Smooth muscle cell (in vitro differentiated cells): Measurements from ENCODE around the gene METTL25. TPM values are rescaled to one million over a fixed set of nuclear protein-coding genes. Genes with fewer than 3 reads are reported as not detected.

ENCODE experiments used
- DNase-seq: peaks from one replicate; lab custom pipeline; 2025; ENCODE audit not compliant: unreplicated experiment; lab: John Stamatoyannopoulos, UW
- H2AFZ ChIP-seq: fragments of 200-600 bp; sonication (generic); 2 replicates; pipeline ENCODE4 v1.6.0; 2016; ENCODE audit warnings: antibody characterized with exemption, low read depth, mild to moderate bottlenecking
- H3F3A ChIP-seq: fragments of 200-600 bp; sonication (generic); 2 replicates; pipeline ENCODE4 v1.6.0; 2017; ENCODE audit warnings: antibody characterized with exemption, low read depth
- H3K27ac ChIP-seq: fragments of 200-600 bp; sonication (generic); 2 replicates; pipeline ENCODE4 v1.5.1; 2016; ENCODE audit warnings: low read depth, mild to moderate bottlenecking
- H3K27me3 ChIP-seq: fragments of 200-600 bp; sonication (generic); 2 replicates; pipeline ENCODE4 v1.6.1; 2016; ENCODE audit warnings: low read depth, mild to moderate bottlenecking
- H3K36me3 ChIP-seq: fragments of 200-600 bp; sonication (generic); 2 replicates; pipeline ENCODE4 v1.5.1; 2016; ENCODE audit warnings: low read depth
- H3K4me1 ChIP-seq: fragments of 200-600 bp; sonication (generic); 2 replicates; pipeline ENCODE4 v1.5.1; 2016; ENCODE audit warnings: low read depth
- H3K4me2 ChIP-seq: fragments of 200-600 bp; sonication (generic); 2 replicates; pipeline ENCODE4 v1.6.0; 2016; ENCODE audit warnings: mild to moderate bottlenecking
- H3K4me3 ChIP-seq: fragments of 200-600 bp; sonication (generic); 2 replicates; pipeline ENCODE4 v1.5.1; 2016; ENCODE audit warnings: mild to moderate bottlenecking
- H3K79me2 ChIP-seq: fragments of 200-600 bp; sonication (generic); 2 replicates; pipeline ENCODE4 v1.6.0; 2016; ENCODE audit warnings: low read depth, mild to moderate bottlenecking
- H3K9ac ChIP-seq: fragments of 200-600 bp; sonication (generic); 2 replicates; pipeline ENCODE4 v1.6.0; 2016; ENCODE audit warnings: low read depth
- H3K9me3 ChIP-seq: fragments of 200-600 bp; sonication (generic); replicated peaks from 2 replicates; pipeline ENCODE4 v1.5.1; 2016; ENCODE audit warnings: low read depth
- H4K20me1 ChIP-seq: fragments of 200-600 bp; sonication (generic); 2 replicates; pipeline ENCODE4 v1.6.0; 2016; ENCODE audit warnings: low read depth
- CTCF ChIP-seq: fragments of 200-600 bp; sonication (generic); IDR thresholded peaks from 2 replicates; pipeline ENCODE4 v1.5.1; 2017; ENCODE audit warnings: borderline replicate concordance, mild to moderate bottlenecking, antibody characterized with exemption; ENCODE audit not compliant: insufficient read depth, poor library complexity, severe bottlenecking
- WGBS: methylation state at CpG from one replicate; pipeline ENCODE4 v1.1.7; 2016; ENCODE audit warnings: low lambda C conversion rate; 5-methylcytosine and 5-hydroxymethylcytosine counted together
- polyA plus RNA-seq: library from polyadenylated mRNA; unstranded; fragments of >200 nt; fragmentation: Nextera tagmentation; extraction: Ambion mirVana; gene quantifications from 2 replicates; pipeline ENCODE4 v1.2.1, GENCODE V29; 2016
- total RNA-seq: library from RNA; depleted of rRNA; stranded (reverse); fragments of >200 nt; gene quantifications from 2 replicates; pipeline ENCODE4 v1.2.3, GENCODE V29; 2014

METTL25 gene
- total and polyA plus RNA-seq, 2 experiments from 2014 or later = 6.2 to 14.7 TPM

- DNase-seq = no peak
- H3K9ac ChIP-seq = no peak overlapping the region
- H3K36me3 ChIP-seq = peaks cover 4% of the 10 kb centered on the region
- no peaks in the 10 kb centered on the region for H3K79me2 ChIP-seq
- no peaks in the 10 kb centered on the region for H3K9me3 ChIP-seq
- H3K4me1 ChIP-seq = no peaks in the 10 kb centered on the region
- no peak overlapping the region for H3K4me3 ChIP-seq
- H4K20me1 ChIP-seq = no peaks in the 10 kb centered on the region
- peak overlapping the region; percentile 27 for H3K27ac ChIP-seq
- TF ChIP-seq CTCF = no peak
- H2AFZ ChIP-seq = no peak overlapping the region
- no peaks in the 10 kb centered on the region for H3F3A ChIP-seq
- H3K27me3 ChIP-seq = no peaks in the 10 kb centered on the region
- WGBS = 64% methylated on average over 3 of the region's 3 CpGs
- H3K4me2 ChIP-seq = no peak overlapping the region
Measured at GRCh38 chr12:82461836-82462235, 103.5 kb downstream of the METTL25 start.

GRCh38 chr12:82468563-82468962 lies 110.2 kb downstream of the METTL25 start:
- Histone ChIP-seq H3F3A (no peaks in the 10 kb centered on the region), H3K27me3 (no peaks in the 10 kb centered on the region), H3K79me2 (no peaks in the 10 kb centered on the region), H3K27ac (no peak overlapping the region), H3K4me3 (no peak overlapping the region), H4K20me1 (no peaks in the 10 kb centered on the region), H3K9ac (no peak overlapping the region), H3K4me1 (no peaks in the 10 kb centered on the region), H3K4me2 (no peak overlapping the region), H2AFZ (no peak overlapping the region), H3K36me3 (no peaks in the 10 kb centered on the region), H3K9me3 (no peaks in the 10 kb centered on the region)
- no peak for TF ChIP-seq CTCF
- DNase-seq = no peak
- 96% methylated on average over 4 of the region's 4 CpGs for WGBS

GRCh38 chr12:82470906-82471512 lies 112.7 kb downstream of the METTL25 start:
- Histone ChIP-seq H3K4me3 (no peak overlapping the region), H3K36me3 (no peaks in the 10 kb centered on the region), H3F3A (no peaks in the 10 kb centered on the region), H4K20me1 (no peaks in the 10 kb centered on the region), H3K4me2 (no peak overlapping the region), H2AFZ (no peak overlapping the region), H3K4me1 (no peaks in the 10 kb centered on the region), H3K9ac (no peak overlapping the region), H3K79me2 (no peaks in the 10 kb centered on the region), H3K27ac (no peak overlapping the region), H3K9me3 (no peaks in the 10 kb centered on the region), H3K27me3 (no peaks in the 10 kb centered on the region)
- no peak for TF ChIP-seq CTCF
- no peak for DNase-seq

- no peaks in the 10 kb centered on the region for H3F3A ChIP-seq
- no peak overlapping the region for H3K27ac ChIP-seq
- H3K79me2 ChIP-seq = no peaks in the 10 kb centered on the region
- no peaks in the 10 kb centered on the region for H3K4me1 ChIP-seq
- H3K9me3 ChIP-seq = no peaks in the 10 kb centered on the region
- no peak overlapping the region for H3K4me2 ChIP-seq
- no peak overlapping the region for H3K9ac ChIP-seq
- H4K20me1 ChIP-seq = no peaks in the 10 kb centered on the region
- no peak overlapping the region for H2AFZ ChIP-seq
- no peak for DNase-seq
- no peak overlapping the region for H3K4me3 ChIP-seq
- no peaks in the 10 kb centered on the region for H3K36me3 ChIP-seq
- TF ChIP-seq CTCF = no peak
- WGBS = 93% methylated on average over 8 of the region's 8 CpGs
- H3K27me3 ChIP-seq = no peaks in the 10 kb centered on the region
Measured at GRCh38 chr12:82473111-82473754, 114.9 kb downstream of the METTL25 start.
